ENCODE data around the gene DHRS9.

Gene DHRS9

DNA sequence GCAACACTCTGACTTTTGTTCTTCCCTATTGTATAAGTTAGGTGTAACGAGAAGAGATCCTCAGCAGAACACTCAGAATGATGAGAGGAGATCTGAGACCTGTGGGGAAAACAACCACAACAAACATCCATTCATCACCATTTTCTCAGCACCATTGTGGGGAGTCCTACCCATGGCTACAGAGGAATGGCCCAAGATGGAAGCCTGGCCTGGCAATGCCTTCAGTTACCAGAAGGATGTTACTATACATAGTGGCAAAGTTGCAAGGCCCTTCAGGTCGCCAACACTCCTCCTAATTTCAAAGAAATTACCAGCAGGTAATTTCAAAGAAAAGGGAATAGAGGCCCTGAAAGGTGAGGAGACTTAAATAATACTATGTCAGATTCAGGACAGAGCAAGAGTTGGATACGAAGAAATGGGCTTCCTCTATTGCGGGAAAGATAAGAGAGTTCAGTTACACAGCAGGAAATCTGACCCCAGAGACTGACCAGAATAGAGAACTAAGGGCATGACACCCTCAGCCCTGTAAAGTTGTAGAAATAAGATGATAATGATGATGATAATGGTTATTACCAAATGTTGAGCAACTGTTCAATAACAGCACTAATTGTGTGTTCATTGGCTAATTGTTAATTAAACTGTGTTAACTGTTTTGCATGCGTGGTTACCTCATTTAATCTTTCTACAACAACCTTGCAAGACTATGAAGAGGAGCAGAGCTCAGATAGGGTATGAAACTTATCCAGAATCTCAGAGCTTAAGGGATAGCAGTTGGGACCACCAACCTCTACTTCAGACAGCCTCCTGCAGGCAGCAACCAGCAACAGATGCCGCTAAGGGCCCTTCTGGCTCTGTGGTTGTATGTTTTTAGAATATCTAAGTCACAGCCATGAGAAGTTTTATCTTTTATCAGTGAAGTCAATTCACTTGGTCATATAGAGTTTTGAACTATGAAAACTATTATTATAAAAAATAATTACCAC, 37.5 kb downstream of the DHRS9 start:
- Histone ChIP-seq H3K4me3 (ENCODE audit: low read depth, low read length) (no peak overlapping the region), H3K27ac (ENCODE audit: extremely low read depth, low read depth, low read length) (no peak overlapping the region), H3K9me3 (ENCODE audit: control insufficient read depth, insufficient read depth, low read depth, low read length) (no peaks in the 10 kb centered on the region), H3K4me1 (ENCODE audit: control insufficient read depth, insufficient read depth, low read length) (no peaks in the 10 kb centered on the region), H3K36me3 (ENCODE audit: control insufficient read depth in 2 of 2, insufficient read depth in 1 of 2, low read length in 2 of 2) (no peaks in the 10 kb centered on the region)
- no peak for TF ChIP-seq ZBTB17 (tag by site-specific recombination; IDR thresholded peaks at IDR 0.05)
- TF ChIP-seq, protein P1, sequence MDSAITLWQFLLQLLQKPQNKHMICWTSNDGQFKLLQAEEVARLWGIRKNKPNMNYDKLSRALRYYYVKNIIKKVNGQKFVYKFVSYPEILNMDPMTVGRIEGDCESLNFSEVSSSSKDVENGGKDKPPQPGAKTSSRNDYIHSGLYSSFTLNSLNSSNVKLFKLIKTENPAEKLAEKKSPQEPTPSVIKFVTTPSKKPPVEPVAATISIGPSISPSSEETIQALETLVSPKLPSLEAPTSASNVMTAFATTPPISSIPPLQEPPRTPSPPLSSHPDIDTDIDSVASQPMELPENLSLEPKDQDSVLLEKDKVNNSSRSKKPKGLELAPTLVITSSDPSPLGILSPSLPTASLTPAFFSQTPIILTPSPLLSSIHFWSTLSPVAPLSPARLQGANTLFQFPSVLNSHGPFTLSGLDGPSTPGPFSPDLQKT (IDR thresholded peaks at IDR 0.05; ENCODE audit: borderline replicate concordance, low read depth, low read length) = no peak
- TF ChIP-seq ZNF791 (tag by site-specific recombination; IDR thresholded peaks at IDR 0.05) = no peak
- TF ChIP-seq TCF7L2 (IDR thresholded peaks at IDR 0.05; ENCODE audit: borderline replicate concordance, low read depth, low read length) = no peak
- no peak for TF ChIP-seq ZNF785 (tag by site-specific recombination; IDR thresholded peaks at IDR 0.05)
- no peak for TF ChIP-seq ZNF596 (tag by site-specific recombination; IDR thresholded peaks at IDR 0.05)
- TF ChIP-seq, protein P2, sequence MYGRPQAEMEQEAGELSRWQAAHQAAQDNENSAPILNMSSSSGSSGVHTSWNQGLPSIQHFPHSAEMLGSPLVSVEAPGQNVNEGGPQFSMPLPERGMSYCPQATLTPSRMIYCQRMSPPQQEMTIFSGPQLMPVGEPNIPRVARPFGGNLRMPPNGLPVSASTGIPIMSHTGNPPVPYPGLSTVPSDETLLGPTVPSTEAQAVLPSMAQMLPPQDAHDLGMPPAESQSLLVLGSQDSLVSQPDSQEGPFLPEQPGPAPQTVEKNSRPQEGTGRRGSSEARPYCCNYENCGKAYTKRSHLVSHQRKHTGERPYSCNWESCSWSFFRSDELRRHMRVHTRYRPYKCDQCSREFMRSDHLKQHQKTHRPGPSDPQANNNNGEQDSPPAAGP (tag by site-specific recombination; IDR thresholded peaks at IDR 0.05) = no peak
- TF ChIP-seq ZNF624 (tag by site-specific recombination; IDR thresholded peaks at IDR 0.05) = no peak
- no peak for TF ChIP-seq ZNF707 (tag by site-specific recombination; IDR thresholded peaks at IDR 0.05)
- TF ChIP-seq ZNF600 (tag by site-specific recombination; IDR thresholded peaks at IDR 0.05) = no peak
- no peak for TF ChIP-seq REPIN1 (tag by site-specific recombination; IDR thresholded peaks at IDR 0.05; ENCODE audit: low read depth)
- TF ChIP-seq, protein P3, sequence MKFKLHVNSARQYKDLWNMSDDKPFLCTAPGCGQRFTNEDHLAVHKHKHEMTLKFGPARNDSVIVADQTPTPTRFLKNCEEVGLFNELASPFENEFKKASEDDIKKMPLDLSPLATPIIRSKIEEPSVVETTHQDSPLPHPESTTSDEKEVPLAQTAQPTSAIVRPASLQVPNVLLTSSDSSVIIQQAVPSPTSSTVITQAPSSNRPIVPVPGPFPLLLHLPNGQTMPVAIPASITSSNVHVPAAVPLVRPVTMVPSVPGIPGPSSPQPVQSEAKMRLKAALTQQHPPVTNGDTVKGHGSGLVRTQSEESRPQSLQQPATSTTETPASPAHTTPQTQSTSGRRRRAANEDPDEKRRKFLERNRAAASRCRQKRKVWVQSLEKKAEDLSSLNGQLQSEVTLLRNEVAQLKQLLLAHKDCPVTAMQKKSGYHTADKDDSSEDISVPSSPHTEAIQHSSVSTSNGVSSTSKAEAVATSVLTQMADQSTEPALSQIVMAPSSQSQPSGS (tag by site-specific recombination; IDR thresholded peaks at IDR 0.05; ENCODE audit: low read depth) = no peak
- no peak for TF ChIP-seq WT1 (tag by site-specific recombination; IDR thresholded peaks at IDR 0.05)
- no peak for TF ChIP-seq PRDM1 (tag by site-specific recombination; IDR thresholded peaks at IDR 0.05)
- TF ChIP-seq EGR2 (tag by site-specific recombination; IDR thresholded peaks at IDR 0.05; ENCODE audit: low read depth) = no peak
- TF ChIP-seq ZBTB1 (tag by site-specific recombination; IDR thresholded peaks at IDR 0.05) = no peak
- no peak for TF ChIP-seq SCRT1 (tag by site-specific recombination; IDR thresholded peaks at IDR 0.05; ENCODE audit: borderline replicate concordance)
- ChIA-PET POLR2A (no interaction called here), CTCF (interaction anchor here (0.6 to 6.7 kb wide), 10 partner anchors 10 to 333 kb away, joined by 3 to 67 read pairs (median 4); no protein-coding TSS in a partner anchor)

DNA sequence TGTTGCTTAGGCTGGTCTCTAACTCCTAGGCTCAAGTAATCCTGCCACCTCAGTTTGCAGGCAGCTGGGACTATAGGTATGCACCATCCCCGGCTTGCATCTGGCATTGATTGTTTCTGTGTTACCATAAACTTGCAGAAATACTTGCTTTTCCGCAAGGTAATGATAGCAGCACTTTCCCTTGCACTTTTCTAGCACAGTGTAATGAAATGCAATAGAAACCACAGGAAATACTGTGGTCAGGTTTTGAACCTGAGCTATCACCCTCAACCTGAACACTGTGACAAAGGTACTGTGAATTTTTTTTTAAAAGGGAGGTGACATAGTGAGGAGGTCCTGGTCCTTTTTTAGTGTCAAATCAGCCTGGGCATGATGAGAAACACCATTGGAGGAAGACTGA, 38.3 kb downstream of the DHRS9 start:
- no peak overlapping the region for H3K4me3 ChIP-seq (ENCODE audit: low read depth, low read length)
- no peak overlapping the region for H3K27ac ChIP-seq (ENCODE audit: extremely low read depth, low read depth, low read length)
- POLR2A ChIA-PET = no interaction called here
- no peaks in the 10 kb centered on the region for H3K36me3 ChIP-seq (ENCODE audit: control insufficient read depth in 2 of 2, insufficient read depth in 1 of 2, low read length in 2 of 2)
- CTCF ChIA-PET = interaction anchor here (0.6 to 6.7 kb wide), 5 partner anchors 11 to 290 kb away, joined by 3 to 67 read pairs (median 32); no protein-coding TSS in a partner anchor
- no peaks in the 10 kb centered on the region for H3K4me1 ChIP-seq (ENCODE audit: control insufficient read depth, insufficient read depth, low read length)
- no peaks in the 10 kb centered on the region for H3K9me3 ChIP-seq (ENCODE audit: control insufficient read depth, insufficient read depth, low read depth, low read length)
- TF ChIP-seq, protein P4, sequence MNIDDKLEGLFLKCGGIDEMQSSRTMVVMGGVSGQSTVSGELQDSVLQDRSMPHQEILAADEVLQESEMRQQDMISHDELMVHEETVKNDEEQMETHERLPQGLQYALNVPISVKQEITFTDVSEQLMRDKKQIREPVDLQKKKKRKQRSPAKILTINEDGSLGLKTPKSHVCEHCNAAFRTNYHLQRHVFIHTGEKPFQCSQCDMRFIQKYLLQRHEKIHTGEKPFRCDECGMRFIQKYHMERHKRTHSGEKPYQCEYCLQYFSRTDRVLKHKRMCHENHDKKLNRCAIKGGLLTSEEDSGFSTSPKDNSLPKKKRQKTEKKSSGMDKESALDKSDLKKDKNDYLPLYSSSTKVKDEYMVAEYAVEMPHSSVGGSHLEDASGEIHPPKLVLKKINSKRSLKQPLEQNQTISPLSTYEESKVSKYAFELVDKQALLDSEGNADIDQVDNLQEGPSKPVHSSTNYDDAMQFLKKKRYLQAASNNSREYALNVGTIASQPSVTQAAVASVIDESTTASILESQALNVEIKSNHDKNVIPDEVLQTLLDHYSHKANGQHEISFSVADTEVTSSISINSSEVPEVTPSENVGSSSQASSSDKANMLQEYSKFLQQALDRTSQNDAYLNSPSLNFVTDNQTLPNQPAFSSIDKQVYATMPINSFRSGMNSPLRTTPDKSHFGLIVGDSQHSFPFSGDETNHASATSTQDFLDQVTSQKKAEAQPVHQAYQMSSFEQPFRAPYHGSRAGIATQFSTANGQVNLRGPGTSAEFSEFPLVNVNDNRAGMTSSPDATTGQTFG (tag by site-specific recombination; IDR thresholded peaks at IDR 0.05; ENCODE audit: borderline replicate concordance) = no peak
- no peak for TF ChIP-seq ZNF10 (tag by site-specific recombination; IDR thresholded peaks at IDR 0.05)
- no peak for TF ChIP-seq ZNF292 (tag by site-specific recombination; IDR thresholded peaks at IDR 0.05; ENCODE audit: borderline replicate concordance, low read depth)
- TF ChIP-seq ZNF791 (tag by site-specific recombination; IDR thresholded peaks at IDR 0.05) = no peak
- TF ChIP-seq ZNF664 (tag by site-specific recombination; IDR thresholded peaks at IDR 0.05) = no peak
- TF ChIP-seq ZNF830 (tag by site-specific recombination; IDR thresholded peaks at IDR 0.05; ENCODE audit: low read depth) = no peak
- no peak for TF ChIP-seq ZNF112 (tag by site-specific recombination; IDR thresholded peaks at IDR 0.05)
- no peak for TF ChIP-seq ZBTB7A (tag by site-specific recombination; IDR thresholded peaks at IDR 0.05; ENCODE audit: low read depth)
- TF ChIP-seq REST (tag by site-specific recombination; IDR thresholded peaks at IDR 0.05) = no peak

Data from HEK293 (cell line).